HPDE6-E6E7 (cell line): ENCODE measurements around the gene SPNS2.

ENCODE experiments used
- DNase-seq: peaks from one replicate; pipeline ENCODE4 v3.0.0; 2011; ENCODE audit warnings: missing footprints; ENCODE audit errors: extremely low spot score

The SPNS2 gene

GRCh38 chr17:4503283-4504025 lies 4.8 kb downstream of the SPNS2 start:
- DNase-seq = no peak

GRCh38 chr17:4504188-4504587 lies 5.5 kb downstream of the SPNS2 start:
- DNase-seq = peak; percentile 34

GRCh38 chr17:4505187-4505586 lies 6.5 kb downstream of the SPNS2 start:
- no peak for DNase-seq

- DNase-seq = no peak
Observed at GRCh38 chr17:4506175-4506813, 7.6 kb downstream of the SPNS2 start.

GRCh38 chr17:4506892-4507291 lies 8.2 kb downstream of the SPNS2 start:
- no peak for DNase-seq

GRCh38 chr17:4507361-4508111 lies 8.9 kb downstream of the SPNS2 start:
- DNase-seq = no peak

- DNase-seq = no peak
Observed at GRCh38 chr17:4508207-4508606, 9.5 kb downstream of the SPNS2 start.

- no peak for DNase-seq
Observed at GRCh38 chr17:4509401-4509800, 10.7 kb downstream of the SPNS2 start.

- no peak for DNase-seq
Observed at GRCh38 chr17:4509923-4510617, 11.4 kb downstream of the SPNS2 start.

- no peak for DNase-seq
Observed at GRCh38 chr17:4510618-4510941, 11.9 kb downstream of the SPNS2 start.

GRCh38 chr17:4511199-4511932 lies 12.7 kb downstream of the SPNS2 start:
- DNase-seq = no peak

- no peak for DNase-seq
Observed at GRCh38 chr17:4512156-4513112, 13.8 kb downstream of the SPNS2 start.

- DNase-seq = no peak
Observed at GRCh38 chr17:4513113-4514032, 14.7 kb downstream of the SPNS2 start.

GRCh38 chr17:4514206-4514605 lies 15.5 kb downstream of the SPNS2 start:
- DNase-seq = peak; percentile 63

GRCh38 chr17:4514779-4515178 lies 16.1 kb downstream of the SPNS2 start:
- DNase-seq = no peak

- no peak for DNase-seq
Observed at GRCh38 chr17:4515501-4515900, 16.8 kb downstream of the SPNS2 start.

- no peak for DNase-seq
Observed at GRCh38 chr17:4516735-4517134, 18.1 kb downstream of the SPNS2 start.

GRCh38 chr17:4518901-4519300 lies 20.2 kb downstream of the SPNS2 start:
- DNase-seq = no peak

- no peak for DNase-seq
Observed at GRCh38 chr17:4519361-4519788, 20.7 kb downstream of the SPNS2 start.
